ENCODE results near the gene OXTR.

DNA sequence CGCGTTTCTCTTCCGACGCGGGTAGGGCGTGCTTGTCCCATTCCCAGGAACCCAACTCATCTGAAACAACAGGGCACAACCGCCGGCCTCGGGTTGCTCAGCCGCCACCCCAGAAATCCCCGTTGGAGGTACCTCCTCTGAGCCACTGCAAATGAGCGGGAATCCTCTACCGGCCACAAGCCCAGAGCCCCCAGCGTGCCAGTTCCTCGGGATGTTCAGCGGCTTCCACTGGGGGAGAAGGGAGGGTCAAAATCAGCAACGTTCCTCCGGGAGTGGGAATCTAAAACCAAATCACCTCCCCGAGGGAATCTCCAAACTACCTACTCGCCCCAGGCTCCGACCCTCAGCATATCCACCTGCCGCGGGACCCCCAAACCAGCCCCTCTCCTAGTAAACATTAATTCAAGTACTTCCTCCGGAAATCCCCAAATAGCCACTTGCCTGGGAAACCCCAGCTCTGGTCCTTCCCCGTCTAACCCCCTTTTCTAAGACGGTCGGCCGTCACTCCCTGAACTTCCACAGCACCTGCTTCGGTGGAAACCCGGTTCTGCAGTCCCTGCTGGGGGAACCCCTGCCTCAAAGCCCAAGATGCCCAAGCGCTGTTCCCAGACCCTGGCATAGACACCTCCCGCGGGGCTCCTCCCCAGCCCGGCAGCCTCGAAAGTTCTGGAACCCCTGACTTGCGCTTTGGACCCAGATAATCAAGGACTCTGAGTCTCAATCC is 887 bp downstream of the OXTR start:
- TF ChIP-seq, protein P1, sequence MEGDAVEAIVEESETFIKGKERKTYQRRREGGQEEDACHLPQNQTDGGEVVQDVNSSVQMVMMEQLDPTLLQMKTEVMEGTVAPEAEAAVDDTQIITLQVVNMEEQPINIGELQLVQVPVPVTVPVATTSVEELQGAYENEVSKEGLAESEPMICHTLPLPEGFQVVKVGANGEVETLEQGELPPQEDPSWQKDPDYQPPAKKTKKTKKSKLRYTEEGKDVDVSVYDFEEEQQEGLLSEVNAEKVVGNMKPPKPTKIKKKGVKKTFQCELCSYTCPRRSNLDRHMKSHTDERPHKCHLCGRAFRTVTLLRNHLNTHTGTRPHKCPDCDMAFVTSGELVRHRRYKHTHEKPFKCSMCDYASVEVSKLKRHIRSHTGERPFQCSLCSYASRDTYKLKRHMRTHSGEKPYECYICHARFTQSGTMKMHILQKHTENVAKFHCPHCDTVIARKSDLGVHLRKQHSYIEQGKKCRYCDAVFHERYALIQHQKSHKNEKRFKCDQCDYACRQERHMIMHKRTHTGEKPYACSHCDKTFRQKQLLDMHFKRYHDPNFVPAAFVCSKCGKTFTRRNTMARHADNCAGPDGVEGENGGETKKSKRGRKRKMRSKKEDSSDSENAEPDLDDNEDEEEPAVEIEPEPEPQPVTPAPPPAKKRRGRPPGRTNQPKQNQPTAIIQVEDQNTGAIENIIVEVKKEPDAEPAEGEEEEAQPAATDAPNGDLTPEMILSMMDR (IDR thresholded peaks at IDR 0.05): no peak
- TF ChIP-seq POLR2A (IDR thresholded peaks at IDR 0.05) (no peak), EP300 (IDR thresholded peaks at IDR 0.05) (no peak)

Measured in tibial nerve (tissue), 4 donors.